Activated CD8-positive, alpha-beta memory T cell treated with anti-CD3 and anti-CD28 coated beads for 48 hours (primary cell): Measurements from ENCODE around the gene SMARCAL1.
"Not testable (repeated sequence)": the region's sequence is repeated elsewhere in the genome, so short reads cannot be mapped to it uniquely, and the experiment has no call there.

Experiments used
- DNase-seq, 3 experiments: peaks; one replicate each; pipeline ENCODE4 v3.0.0-alpha.2; 2020; ENCODE audit warnings: low read depth in 2 of 3, low spot score in 2 of 3

The SMARCAL1 gene

GRCh38 chr2:216412022-216412999, at the start of gene SMARCAL1:
SMARCAL1 (plus strand) TSS chr2:216412484; CDS start chr2:216414705, 2,221 bp downstream.
- DNase-seq: peak; percentile 90 to 96 (median 94)

DNA sequence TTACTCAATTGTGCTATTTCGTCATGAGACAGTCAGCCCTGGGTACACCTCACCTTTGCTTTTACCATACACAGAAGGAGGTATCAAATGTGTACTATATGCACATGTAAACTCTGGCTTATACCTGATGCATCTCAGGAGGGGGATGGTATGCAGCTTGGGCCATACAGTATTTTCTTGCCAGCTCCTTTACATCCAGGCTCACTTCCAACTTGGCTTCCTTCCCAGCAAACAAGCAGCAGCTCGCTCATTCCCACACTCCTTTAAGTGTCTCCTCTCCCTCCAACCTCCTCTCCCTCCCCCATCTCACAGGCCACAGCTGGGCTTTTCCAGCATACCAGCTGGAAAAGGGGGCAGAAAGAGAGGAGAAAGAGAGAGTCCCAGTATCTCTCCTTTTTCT, 49.6 kb upstream of the SMARCAL1 start:
- no peak for DNase-seq

- DNase-seq: no peak
Measured at GRCh38 chr2:216363221-216363620, 49.1 kb upstream of the SMARCAL1 start.

GRCh38 chr2:216365518-216365917, 46.8 kb upstream of the SMARCAL1 start:
- no peak for DNase-seq

GRCh38 chr2:216366777-216367471, 45.4 kb upstream of the SMARCAL1 start:
- no peak for DNase-seq

DNA sequence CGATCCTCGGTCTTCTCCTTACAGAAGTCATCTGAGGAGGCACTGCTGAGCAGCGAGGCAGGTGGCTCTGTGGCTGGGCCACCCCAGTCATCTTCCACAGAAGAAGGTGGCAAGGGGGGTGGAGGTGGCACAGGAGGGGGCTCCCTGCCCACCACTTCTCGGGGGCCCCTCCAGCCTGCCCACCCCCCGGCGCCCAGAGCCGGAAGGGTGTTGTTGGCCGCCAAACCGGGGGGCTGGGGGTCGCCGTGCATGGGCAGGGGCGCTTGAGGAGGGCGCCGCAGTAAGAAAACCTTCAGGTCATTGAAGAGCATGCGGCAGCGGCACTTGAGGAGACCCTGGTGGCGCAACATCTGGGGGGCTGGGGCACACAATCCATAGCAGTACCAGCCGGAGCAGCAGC, 42.5 kb upstream of the SMARCAL1 start:
- no peak for DNase-seq

DNA sequence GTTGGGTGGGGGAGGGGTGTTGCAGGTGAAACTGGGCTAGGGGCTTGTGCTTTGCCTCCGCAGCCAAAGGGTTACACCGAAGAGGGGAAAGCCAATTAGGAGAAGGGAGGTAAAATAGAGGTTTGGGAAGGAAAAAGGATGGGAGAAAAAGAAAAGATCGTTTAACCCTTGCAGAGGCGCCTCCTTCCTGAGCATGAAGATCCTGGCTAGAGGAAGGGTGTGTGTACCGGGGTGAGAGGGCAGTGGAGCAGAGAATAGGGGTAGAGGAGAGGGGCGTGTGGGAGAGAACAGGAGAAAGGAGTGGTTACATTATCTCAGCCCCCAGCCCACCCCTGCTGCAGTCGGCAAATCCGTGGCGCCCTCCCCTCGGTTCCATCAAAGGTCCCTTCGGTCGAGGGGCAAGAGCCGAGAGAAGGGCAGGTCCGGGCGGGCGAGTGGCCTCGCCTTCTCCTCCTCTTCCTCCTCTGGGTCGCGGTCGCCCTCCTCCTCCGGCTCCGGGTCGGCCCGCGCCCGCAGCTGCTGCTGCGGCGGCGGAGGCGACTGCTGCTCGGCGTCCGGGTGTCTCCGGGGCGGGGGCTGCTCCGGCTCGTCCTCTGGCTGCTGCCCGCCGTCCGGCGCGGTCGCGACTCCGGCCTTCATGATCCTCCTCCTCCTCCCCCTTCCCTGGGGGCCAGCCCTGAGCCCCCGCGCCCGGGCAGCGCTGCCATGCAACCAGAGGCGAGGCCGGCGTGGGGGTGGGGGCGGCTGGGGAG, 41.1 kb upstream of the SMARCAL1 start:
- no peak for DNase-seq

GRCh38 chr2:216371721-216372702, 40.3 kb upstream of the SMARCAL1 start, which contains the start of gene MARCHF4:
MARCHF4 (minus strand) TSS chr2:216372483; CDS start chr2:216370260, 2,223 bp downstream.
- DNase-seq: peak; percentile 23 to 51 (median 49)

GRCh38 chr2:216372761-216373291, 39.5 kb upstream of the SMARCAL1 start:
- DNase-seq: no peak

GRCh38 chr2:216373896-216374295, 38.4 kb upstream of the SMARCAL1 start:
- DNase-seq: no peak

- DNase-seq: no peak
Measured at GRCh38 chr2:216375286-216375685, 37.0 kb upstream of the SMARCAL1 start.

- no peak for DNase-seq
Measured at GRCh38 chr2:216379977-216380376, 32.3 kb upstream of the SMARCAL1 start.

GRCh38 chr2:216384409-216384808, 27.9 kb upstream of the SMARCAL1 start:
- not testable (repeated sequence) for DNase-seq

DNA sequence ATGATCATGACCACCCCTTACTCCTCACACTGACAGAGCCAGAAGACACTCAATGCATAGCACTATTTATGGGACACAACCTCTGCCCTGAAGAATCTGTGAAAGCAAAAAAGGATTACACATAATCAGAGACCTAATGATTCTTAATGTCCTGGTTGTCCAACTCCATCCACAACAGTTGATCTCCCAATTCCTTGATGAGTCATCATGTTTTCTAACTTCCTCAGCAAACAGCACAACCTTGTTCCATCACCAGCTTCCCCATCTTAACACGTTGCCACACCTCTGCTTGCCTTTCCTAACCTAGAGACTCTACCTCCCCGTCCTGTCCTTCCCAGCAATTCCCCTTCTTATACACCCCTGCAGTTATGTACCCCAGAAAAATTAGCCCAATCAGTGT, 26.8 kb upstream of the SMARCAL1 start:
- DNase-seq: no peak

DNA sequence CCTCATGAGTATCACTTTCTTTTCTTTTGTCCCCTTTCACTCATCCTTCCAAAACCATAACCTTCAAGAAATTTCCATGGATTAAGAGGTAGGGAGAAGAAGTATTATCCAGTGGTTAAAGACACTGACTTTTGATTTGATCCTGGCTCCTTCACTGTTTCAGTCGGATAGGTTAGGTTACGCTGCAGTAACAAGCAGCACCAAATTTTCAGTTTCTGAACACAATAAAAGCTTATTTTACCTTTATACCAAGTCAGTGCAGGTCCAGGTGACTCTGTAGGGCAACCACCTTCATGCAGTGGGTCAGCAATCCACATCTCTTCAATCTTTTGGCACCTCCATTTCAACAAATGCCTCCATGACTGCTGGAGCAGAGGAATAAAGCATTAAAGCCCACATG, 25.0 kb upstream of the SMARCAL1 start:
- no peak for DNase-seq

DNA sequence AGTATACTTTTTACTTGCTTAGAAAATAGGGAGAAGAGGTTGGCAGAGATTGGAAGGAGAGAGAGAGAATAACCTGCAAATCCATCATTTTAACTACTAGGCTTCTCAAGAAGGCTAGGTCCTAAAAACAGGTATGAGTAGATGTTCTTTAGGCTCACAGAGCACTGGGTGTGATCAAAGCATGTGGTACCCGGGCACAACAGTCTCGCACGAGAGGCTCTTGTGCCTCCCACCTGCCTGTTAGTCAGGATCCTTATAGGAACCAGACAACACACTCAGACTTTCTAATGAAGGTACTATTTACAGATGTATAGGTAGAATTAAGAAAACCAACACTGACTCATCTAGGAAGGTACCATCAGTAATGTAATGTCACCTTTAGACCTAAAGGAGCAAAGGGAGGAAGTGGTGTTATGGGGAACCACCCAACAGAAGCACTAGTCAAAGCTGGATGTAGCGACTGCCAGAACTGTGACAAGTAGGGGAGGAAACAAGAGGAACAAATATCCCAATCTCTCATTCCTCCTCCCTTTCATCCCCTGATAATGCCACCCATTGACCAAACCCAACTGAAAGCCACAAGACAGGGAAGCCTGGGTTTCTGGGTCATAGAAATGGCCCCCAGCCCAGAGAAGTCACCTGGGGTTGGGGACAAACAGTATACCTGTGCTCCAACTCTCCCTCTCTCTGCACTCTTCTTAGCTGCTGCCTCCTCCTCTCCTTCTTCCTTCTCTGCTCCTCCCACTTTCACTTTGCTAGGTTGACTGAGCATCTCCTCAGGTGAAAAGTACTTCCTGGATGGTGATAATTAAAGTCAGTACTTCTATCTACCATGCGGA, 24.0 kb upstream of the SMARCAL1 start:
- no peak for DNase-seq

DNA sequence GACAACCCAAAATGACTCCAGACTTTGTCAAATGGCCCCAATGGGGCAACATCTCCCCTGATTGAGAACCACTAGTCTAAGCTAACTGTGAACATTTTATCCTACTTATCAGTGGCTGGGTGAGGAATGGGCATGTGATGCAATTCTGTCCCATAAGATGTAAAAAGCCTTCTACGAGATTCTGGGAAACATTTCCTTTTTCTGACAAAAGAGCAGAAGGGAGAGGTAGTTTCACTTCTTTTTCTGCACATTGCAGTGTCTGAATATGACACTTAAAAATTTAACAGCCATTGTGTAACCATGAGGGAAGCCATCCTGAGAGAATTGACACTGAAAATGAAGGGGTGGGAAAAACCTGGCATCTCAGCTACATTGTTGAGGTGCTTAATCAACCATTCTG, 22.7 kb upstream of the SMARCAL1 start:
- DNase-seq: no peak

- no peak for DNase-seq
Measured at GRCh38 chr2:216391401-216391800, 20.9 kb upstream of the SMARCAL1 start.

DNA sequence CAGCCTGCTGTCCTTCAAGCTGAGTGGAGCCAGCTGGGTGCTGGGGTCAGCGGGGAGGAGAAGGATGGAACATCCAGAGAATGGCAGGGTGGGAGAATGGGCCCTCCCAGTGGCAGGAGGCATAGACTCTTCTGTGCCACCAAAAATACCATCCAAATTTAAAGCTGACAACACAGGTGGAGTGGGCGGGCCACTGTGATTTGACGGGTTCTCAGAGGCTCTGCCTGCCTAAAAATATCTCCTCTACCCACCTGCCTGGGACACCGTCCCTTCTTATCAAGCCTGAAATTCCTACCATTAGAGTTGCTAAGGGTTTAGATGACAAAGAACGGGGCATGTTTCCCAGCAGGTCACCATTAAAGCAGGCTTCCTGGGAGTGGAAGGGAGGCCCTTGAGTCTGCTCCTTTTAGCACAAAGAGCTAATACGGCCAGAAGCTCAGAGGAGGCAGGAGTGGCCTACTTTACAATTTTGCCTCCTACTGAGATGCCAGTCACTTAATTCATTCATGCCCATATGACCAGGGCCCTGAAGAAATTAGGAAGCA, 20.2 kb upstream of the SMARCAL1 start:
- no peak for DNase-seq
